ENCODE results near the gene CSRNP3.

CSRNP3 gene

DNA sequence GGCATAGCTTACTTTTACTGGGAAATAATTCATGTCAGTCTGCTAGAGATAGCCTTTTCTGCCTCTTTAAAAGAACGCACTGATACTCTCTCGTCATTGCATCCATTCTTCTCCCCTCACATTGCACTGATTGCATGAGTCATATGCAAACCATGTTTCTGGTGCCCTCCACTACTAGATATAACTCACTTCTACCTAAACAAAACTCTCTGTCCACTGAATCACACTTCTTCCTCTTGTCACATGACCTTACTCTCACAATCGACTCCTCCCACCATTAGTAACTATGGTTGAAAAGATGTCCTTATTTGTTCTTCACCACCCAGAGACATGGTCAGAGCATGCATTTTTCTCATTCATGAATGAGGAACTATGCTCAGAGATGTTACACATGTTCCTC lies 158.0 kb downstream of the CSRNP3 start:
- no peak overlapping the region for H3K27ac Mint-ChIP-seq
- ATAC-seq (replicated peaks) (no peak), DNase-seq (no peak)
- H3K4me3 Mint-ChIP-seq: no peak overlapping the region
- peaks cover 10 to 13% of the 10 kb centered on the region in 2 donors for H3K27me3 Mint-ChIP-seq
- no peaks in the 10 kb centered on the region for H3K36me3 Mint-ChIP-seq (ENCODE audit: insufficient read depth)
- no peaks in the 10 kb centered on the region for H3K4me1 Mint-ChIP-seq (ENCODE audit: low read depth in 2 of 2)
- H3K9me3 Mint-ChIP-seq: no peaks in the 10 kb centered on the region

- no peak overlapping the region for H3K27ac Mint-ChIP-seq
- ATAC-seq (replicated peaks): no peak
- H3K27me3 Mint-ChIP-seq: peaks cover 2 to 16% of the 10 kb centered on the region in 2 donors
- H3K9me3 Mint-ChIP-seq: no peaks in the 10 kb centered on the region
- no peaks in the 10 kb centered on the region for H3K4me1 Mint-ChIP-seq (ENCODE audit: low read depth in 2 of 2)
- no peaks in the 10 kb centered on the region for H3K36me3 Mint-ChIP-seq (ENCODE audit: insufficient read depth)
- no peak overlapping the region for H3K4me3 Mint-ChIP-seq
- no peak for DNase-seq
Observed at GRCh38 chr2:165629776-165630175, 160.3 kb downstream of the CSRNP3 start.

DNA sequence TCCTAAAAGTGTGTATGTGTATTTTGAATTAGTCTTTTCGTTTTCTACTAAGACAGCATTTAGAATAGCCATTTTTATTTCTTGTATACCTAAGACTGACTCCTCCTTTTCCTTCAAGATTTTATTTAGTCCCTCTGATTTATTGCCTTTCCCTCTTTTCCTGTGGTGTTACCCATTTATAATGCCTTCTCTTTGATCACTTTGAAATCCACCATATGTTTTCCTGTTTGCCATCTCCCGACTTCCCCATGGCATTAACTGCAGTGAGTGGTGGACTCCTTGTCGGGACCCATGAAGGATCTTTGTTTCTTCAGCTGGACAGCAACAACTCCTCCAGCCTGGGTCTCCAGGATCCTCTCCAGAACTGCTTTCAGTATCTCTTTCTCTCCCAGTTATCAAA lies 160.7 kb downstream of the CSRNP3 start:
- H3K9me3 Mint-ChIP-seq: no peaks in the 10 kb centered on the region
- H3K4me1 Mint-ChIP-seq (ENCODE audit: low read depth in 2 of 2): no peaks in the 10 kb centered on the region
- peaks cover 0 to 17% of the 10 kb centered on the region in 2 donors for H3K27me3 Mint-ChIP-seq
- no peak overlapping the region for H3K4me3 Mint-ChIP-seq
- H3K27ac Mint-ChIP-seq: no peak overlapping the region
- DNase-seq: no peak
- no peaks in the 10 kb centered on the region for H3K36me3 Mint-ChIP-seq (ENCODE audit: insufficient read depth)
- ATAC-seq (replicated peaks): no peak

DNA sequence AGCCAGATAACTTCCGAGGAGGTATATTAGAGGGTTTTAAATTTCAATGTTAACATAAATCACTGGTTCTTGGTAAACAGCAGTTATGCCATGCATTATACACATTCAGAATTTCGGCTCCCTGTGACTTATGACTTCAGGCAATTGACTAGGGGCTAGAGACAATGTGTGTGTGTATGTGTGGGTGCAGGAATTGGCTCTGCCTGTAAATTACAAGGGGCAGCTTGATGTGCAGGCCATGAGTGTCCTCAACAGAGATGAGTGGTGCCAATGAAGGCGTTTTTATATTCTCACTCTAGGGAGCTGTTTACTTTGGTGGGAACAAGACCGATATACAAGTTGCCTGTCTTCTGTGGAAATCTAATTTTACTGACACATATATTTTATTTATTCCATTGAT lies 161.6 kb downstream of the CSRNP3 start:
- H3K9me3 Mint-ChIP-seq: no peaks in the 10 kb centered on the region
- no peak for DNase-seq
- H3K27me3 Mint-ChIP-seq: peaks cover 0 to 17% of the 10 kb centered on the region in 2 donors
- H3K27ac Mint-ChIP-seq: no peak overlapping the region
- no peaks in the 10 kb centered on the region for H3K36me3 Mint-ChIP-seq (ENCODE audit: insufficient read depth)
- no peak for ATAC-seq (replicated peaks)
- H3K4me1 Mint-ChIP-seq (ENCODE audit: low read depth in 2 of 2): no peaks in the 10 kb centered on the region
- H3K4me3 Mint-ChIP-seq: no peak overlapping the region

DNA sequence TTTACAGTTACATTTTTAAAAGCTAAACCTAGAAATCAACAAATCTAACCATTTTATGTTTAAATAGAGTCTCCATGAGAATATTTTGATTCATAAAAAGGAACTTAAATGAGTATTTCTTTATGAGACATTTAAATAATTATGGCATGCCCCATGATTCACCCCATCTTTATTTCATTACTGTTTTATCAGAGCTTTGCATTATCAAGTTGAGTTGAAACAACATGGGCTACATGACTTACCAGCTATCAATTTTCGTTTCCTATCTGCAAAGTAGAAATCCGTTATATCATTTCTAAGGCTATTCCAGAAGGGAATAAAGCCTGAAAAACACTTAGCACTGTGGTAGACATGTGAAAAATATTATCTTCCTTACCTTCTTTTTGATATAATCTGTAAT lies 163.1 kb downstream of the CSRNP3 start:
- Mint-ChIP-seq H3K27ac (no peak overlapping the region), H3K36me3 (ENCODE audit: insufficient read depth) (no peaks in the 10 kb centered on the region), H3K4me1 (ENCODE audit: low read depth in 2 of 2) (no peaks in the 10 kb centered on the region), H3K9me3 (no peaks in the 10 kb centered on the region), H3K27me3 (peaks cover 0 to 17% of the 10 kb centered on the region in 2 donors), H3K4me3 (no peak overlapping the region)
- DNase-seq: no peak
- ATAC-seq (replicated peaks): no peak

DNA sequence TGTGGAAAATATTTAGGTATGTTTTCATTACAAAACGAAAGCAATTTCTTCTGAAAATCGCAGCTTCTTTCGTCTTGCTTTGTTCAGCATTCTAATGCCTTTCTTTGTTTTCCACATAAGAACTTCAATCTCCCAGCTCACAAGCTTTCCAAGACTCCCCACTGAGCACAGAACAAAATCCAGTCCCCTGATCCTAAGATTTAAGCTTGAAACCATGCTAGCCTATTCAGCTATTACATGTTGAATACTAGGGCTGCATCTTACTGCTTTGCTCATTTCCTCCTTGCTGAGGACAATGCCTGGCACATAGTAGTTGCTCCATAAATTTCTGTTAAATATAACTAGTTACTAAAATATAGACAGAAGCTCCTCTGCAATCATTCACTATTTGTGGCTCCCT lies 163.9 kb downstream of the CSRNP3 start:
- no peak overlapping the region for H3K4me3 Mint-ChIP-seq
- no peaks in the 10 kb centered on the region for H3K4me1 Mint-ChIP-seq (ENCODE audit: low read depth in 2 of 2)
- no peaks in the 10 kb centered on the region for H3K9me3 Mint-ChIP-seq
- ATAC-seq (replicated peaks) (no peak), DNase-seq (no peak)
- H3K27me3 Mint-ChIP-seq: peaks cover 0 to 17% of the 10 kb centered on the region in 2 donors
- H3K36me3 Mint-ChIP-seq (ENCODE audit: insufficient read depth): no peaks in the 10 kb centered on the region
- no peak overlapping the region for H3K27ac Mint-ChIP-seq

DNA sequence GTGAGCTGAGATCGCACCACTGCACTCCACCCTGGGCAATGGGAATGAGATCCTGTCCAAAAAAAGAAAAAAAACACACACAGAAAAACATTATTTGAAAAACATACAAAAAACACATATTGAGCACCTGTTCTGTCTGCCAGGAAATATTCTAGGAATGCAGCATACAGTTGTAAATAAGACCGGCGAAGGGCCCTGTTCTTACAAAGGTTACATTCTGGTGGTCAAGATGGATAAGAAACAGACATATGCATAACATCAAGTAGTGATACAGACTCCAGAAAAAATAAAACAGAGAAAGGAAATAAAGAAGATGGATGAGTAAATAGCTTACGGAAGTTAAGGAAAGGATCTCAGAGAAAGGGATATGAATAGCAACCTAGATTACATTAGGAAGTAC lies 164.8 kb downstream of the CSRNP3 start:
- no peaks in the 10 kb centered on the region for H3K36me3 Mint-ChIP-seq (ENCODE audit: insufficient read depth)

GRCh38 chr2:165634855-165635254 lies 165.4 kb downstream of the CSRNP3 start:
- H3K27ac Mint-ChIP-seq: no peak overlapping the region
- H3K4me1 Mint-ChIP-seq (ENCODE audit: low read depth in 2 of 2): no peaks in the 10 kb centered on the region
- H3K4me3 Mint-ChIP-seq: no peak overlapping the region
- DNase-seq (no peak), ATAC-seq (replicated peaks) (no peak)
- peaks cover 10 to 26% of the 10 kb centered on the region in 2 donors for H3K27me3 Mint-ChIP-seq
- no peaks in the 10 kb centered on the region for H3K36me3 Mint-ChIP-seq (ENCODE audit: insufficient read depth)
- H3K9me3 Mint-ChIP-seq: no peaks in the 10 kb centered on the region

More for the DNA sequence above, 164.8 kb downstream of the CSRNP3 start:
- peaks cover 5 to 22% of the 10 kb centered on the region in 2 donors for H3K27me3 Mint-ChIP-seq
- ATAC-seq (replicated peaks) (no peak), DNase-seq (no peak)
- no peak overlapping the region for H3K27ac Mint-ChIP-seq
- H3K9me3 Mint-ChIP-seq: no peaks in the 10 kb centered on the region
- H3K4me1 Mint-ChIP-seq (ENCODE audit: low read depth in 2 of 2): no peaks in the 10 kb centered on the region
- H3K4me3 Mint-ChIP-seq: no peak overlapping the region

GRCh38 chr2:165635532-165635931 lies 166.0 kb downstream of the CSRNP3 start:
- ATAC-seq (replicated peaks): no peak
- H3K4me1 Mint-ChIP-seq (ENCODE audit: low read depth in 2 of 2): no peaks in the 10 kb centered on the region
- peaks cover 10 to 22% of the 10 kb centered on the region in 2 donors for H3K27me3 Mint-ChIP-seq
- H3K36me3 Mint-ChIP-seq (ENCODE audit: insufficient read depth): no peaks in the 10 kb centered on the region
- no peak overlapping the region for H3K4me3 Mint-ChIP-seq
- no peaks in the 10 kb centered on the region for H3K9me3 Mint-ChIP-seq
- H3K27ac Mint-ChIP-seq: no peak overlapping the region
- no peak for DNase-seq

DNA sequence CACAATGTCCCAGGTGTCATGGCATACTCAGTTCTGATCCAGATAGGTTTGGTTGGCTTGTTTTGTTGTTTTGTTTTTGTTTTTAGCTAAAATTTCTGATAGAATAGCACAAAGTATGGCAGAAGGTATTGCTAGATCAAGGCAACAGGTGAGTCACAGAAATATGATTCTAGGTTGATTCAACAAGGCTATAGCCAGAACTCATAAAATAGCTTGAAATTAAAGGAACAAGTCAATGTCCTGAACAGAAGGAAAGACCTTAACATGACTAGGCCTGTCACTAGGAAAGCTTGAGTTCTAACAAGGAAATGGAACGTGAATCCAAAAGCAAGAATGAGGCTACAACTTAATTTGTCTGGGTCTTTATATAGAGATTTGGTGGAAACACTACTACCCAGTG lies 167.5 kb downstream of the CSRNP3 start:
- ATAC-seq (replicated peaks) (no peak), DNase-seq (no peak)
- H3K4me1 Mint-ChIP-seq (ENCODE audit: low read depth in 2 of 2): no peaks in the 10 kb centered on the region
- H3K27me3 Mint-ChIP-seq: peaks cover 10 to 19% of the 10 kb centered on the region in 2 donors
- no peak overlapping the region for H3K4me3 Mint-ChIP-seq
- no peaks in the 10 kb centered on the region for H3K36me3 Mint-ChIP-seq (ENCODE audit: insufficient read depth)
- no peaks in the 10 kb centered on the region for H3K9me3 Mint-ChIP-seq
- H3K27ac Mint-ChIP-seq: no peak overlapping the region

DNA sequence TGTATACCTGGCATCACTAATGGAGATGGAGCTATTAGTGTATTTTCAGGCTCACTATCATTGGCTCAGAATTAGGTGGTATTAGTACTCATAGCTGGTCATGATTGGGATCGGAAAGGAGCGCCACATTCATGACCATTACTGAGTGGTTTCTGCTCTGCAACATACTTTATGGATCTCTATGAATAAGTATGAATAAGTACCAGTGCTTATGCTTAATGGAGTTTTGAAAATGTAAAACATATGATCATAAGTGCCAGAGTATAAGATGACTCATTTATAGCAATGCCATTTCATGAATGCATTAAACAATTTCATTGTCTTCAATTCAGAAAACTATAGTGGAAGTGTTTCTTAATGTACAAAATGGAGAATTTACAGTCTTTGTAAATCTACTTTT lies 167.9 kb downstream of the CSRNP3 start:
- no peak for ATAC-seq (replicated peaks)
- Mint-ChIP-seq H3K36me3 (ENCODE audit: insufficient read depth) (no peaks in the 10 kb centered on the region), H3K27me3 (peaks cover 10 to 19% of the 10 kb centered on the region in 2 donors), H3K9me3 (no peaks in the 10 kb centered on the region), H3K4me1 (ENCODE audit: low read depth in 2 of 2) (no peaks in the 10 kb centered on the region), H3K4me3 (no peak overlapping the region), H3K27ac (no peak overlapping the region)
- DNase-seq: no peak

GRCh38 chr2:165639504-165639903 lies 170.0 kb downstream of the CSRNP3 start:
- H3K36me3 Mint-ChIP-seq (ENCODE audit: insufficient read depth): no peaks in the 10 kb centered on the region
- H3K9me3 Mint-ChIP-seq: no peaks in the 10 kb centered on the region
- peaks cover 10 to 30% of the 10 kb centered on the region in 2 donors for H3K27me3 Mint-ChIP-seq
- H3K4me3 Mint-ChIP-seq: no peak overlapping the region
- H3K4me1 Mint-ChIP-seq (ENCODE audit: low read depth in 2 of 2): no peaks in the 10 kb centered on the region
- no peak overlapping the region for H3K27ac Mint-ChIP-seq
- ATAC-seq (replicated peaks) (no peak), DNase-seq (no peak)

DNA sequence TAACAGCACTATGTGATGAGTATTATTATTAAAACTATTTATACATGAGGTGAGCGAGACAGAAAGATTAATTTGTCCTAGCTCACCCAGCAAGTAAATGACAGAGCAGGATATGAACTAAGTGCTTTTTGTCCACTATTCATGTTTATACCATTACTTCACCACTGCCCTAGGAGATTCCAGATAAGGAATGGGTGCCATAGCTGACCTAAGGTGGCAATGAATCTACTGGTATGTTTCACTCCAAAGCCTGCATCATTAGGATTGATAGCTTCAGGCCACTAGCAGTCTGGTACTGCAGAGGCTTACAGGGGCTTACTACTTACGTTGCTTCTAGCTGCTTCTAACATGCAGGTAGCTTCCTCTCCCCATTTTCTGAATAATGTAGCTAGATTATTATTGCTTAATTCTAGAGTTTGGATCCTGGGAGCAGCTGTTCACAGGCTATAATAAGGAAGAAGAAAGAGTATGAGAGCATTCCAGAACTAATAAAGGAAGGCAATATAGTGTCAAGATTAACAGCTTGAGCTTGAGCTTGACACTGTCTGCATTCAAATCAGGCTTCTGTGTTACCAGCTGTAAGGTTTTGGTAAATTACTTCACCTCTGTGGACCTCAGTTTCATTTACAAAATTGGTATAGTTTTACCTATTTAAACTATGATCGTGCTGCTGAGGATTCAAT lies 170.9 kb downstream of the CSRNP3 start:
- H3K9me3 Mint-ChIP-seq: no peaks in the 10 kb centered on the region
- peaks cover 10 to 24% of the 10 kb centered on the region in 2 donors for H3K27me3 Mint-ChIP-seq
- H3K27ac Mint-ChIP-seq: no peak overlapping the region
- H3K4me3 Mint-ChIP-seq: no peak overlapping the region
- ATAC-seq (replicated peaks) (no peak), DNase-seq (no peak)
- H3K4me1 Mint-ChIP-seq (ENCODE audit: low read depth in 2 of 2): no peaks in the 10 kb centered on the region
- H3K36me3 Mint-ChIP-seq (ENCODE audit: insufficient read depth): no peaks in the 10 kb centered on the region

DNA sequence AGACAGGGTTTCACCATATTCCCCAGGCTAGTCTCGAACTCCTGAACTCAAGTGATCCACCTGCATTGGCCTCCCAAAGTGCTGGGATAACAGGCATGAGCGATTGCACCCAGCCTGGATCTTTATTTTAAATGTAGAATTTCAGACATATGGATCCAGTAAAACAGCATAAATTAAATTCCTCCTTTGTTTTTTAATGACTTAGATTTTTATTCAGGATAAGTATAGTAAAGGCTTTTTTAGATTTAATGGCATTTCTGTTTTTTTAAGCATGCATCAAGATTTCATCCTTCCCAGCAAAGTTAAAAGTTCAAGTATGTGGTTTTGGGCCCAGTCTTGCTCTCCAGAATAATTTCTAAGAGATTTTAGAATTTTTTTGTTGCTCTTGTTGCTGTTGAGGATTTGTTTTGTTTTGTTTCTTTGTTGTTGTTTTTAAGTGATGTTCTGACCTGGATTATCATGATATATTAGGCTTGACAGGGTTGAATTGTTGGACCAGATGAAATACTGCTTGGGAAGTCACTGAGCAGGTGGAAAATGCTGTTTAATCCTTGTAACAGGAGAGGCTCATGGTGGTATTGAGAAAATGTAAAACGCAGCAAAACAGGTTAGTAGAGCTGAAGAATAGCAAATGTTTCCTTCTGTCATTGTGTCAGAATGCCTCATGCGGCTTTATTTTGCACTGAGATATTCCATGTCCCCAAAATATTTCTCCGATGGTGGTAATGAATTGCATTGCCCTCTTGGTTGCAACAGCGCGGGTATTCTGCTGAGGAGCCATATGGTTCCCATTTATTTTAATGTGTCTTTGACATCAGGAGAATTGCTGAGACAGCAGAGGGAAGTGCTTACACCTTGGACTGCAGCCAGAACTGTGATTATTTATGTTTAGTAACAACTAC lies 176.7 kb downstream of the CSRNP3 start:
- ATAC-seq (replicated peaks) (no peak), DNase-seq (no peak)
- Mint-ChIP-seq H3K27me3 (peaks cover 20 to 33% of the 10 kb centered on the region in 2 donors), H3K4me1 (ENCODE audit: low read depth in 2 of 2) (no peaks in the 10 kb centered on the region), H3K27ac (no peak overlapping the region), H3K9me3 (no peaks in the 10 kb centered on the region), H3K36me3 (ENCODE audit: insufficient read depth) (no peaks in the 10 kb centered on the region), H3K4me3 (no peak overlapping the region)
